Occipital lobe (tissue), 2 donors: Measurements from ENCODE around the gene ARHGEF10L. TPM values are rescaled to one million over a fixed set of nuclear protein-coding genes. Genes with fewer than 3 reads are reported as not detected.

Experiments used
- DNase-seq: peaks from one replicate; lab custom pipeline; 2025; lab: John Stamatoyannopoulos, UW
- total RNA-seq: library from RNA; depleted of rRNA; stranded (reverse); fragments of >200 nt; gene quantifications from one replicate; pipeline ENCODE4 v1.2.3, GENCODE V29; 2014

Gene ARHGEF10L
- total RNA-seq, 1 donor from 2014 or later, result 22.3 TPM

- no peak for DNase-seq
These were observed 28.8 kb downstream of the ARHGEF10L start for GRCh38 chr1:17568014-17568900.

- peak; percentile 55 for DNase-seq
These were observed 30.0 kb downstream of the ARHGEF10L start for GRCh38 chr1:17569200-17570139.

- no peak for DNase-seq
These were observed 30.7 kb downstream of the ARHGEF10L start for GRCh38 chr1:17570228-17570627.

- no peak for DNase-seq
These were observed 32.9 kb downstream of the ARHGEF10L start for GRCh38 chr1:17572264-17572985.

GRCh38 chr1:17573518-17574041, 34.1 kb downstream of the ARHGEF10L start:
- peak; percentile 20 for DNase-seq

- DNase-seq, result no peak
These were observed 35.0 kb downstream of the ARHGEF10L start for GRCh38 chr1:17574516-17574915.

GRCh38 chr1:17575797-17576518, 36.5 kb downstream of the ARHGEF10L start:
- DNase-seq, result no peak

- no peak for DNase-seq
These were observed 37.0 kb downstream of the ARHGEF10L start for GRCh38 chr1:17576519-17576853.

- DNase-seq, result no peak
These were observed 38.4 kb downstream of the ARHGEF10L start for GRCh38 chr1:17577907-17578297.

GRCh38 chr1:17579951-17580939, 40.7 kb downstream of the ARHGEF10L start:
- no peak for DNase-seq

- DNase-seq, result no peak
These were observed 42.1 kb downstream of the ARHGEF10L start for GRCh38 chr1:17581389-17582123.

GRCh38 chr1:17582124-17582774, 42.8 kb downstream of the ARHGEF10L start:
- no peak for DNase-seq

GRCh38 chr1:17584539-17584938, 45.0 kb downstream of the ARHGEF10L start:
- DNase-seq, result no peak

- no peak for DNase-seq
These were observed 45.9 kb downstream of the ARHGEF10L start for GRCh38 chr1:17585266-17585987.

- DNase-seq, result no peak
These were observed 46.9 kb downstream of the ARHGEF10L start for GRCh38 chr1:17586172-17586964.

- DNase-seq, result no peak
These were observed 48.2 kb downstream of the ARHGEF10L start for GRCh38 chr1:17587693-17588047.
